GM12878 (cell line): ENCODE results near the gene UNC50. TPM values are rescaled to one million over a fixed set of nuclear protein-coding genes. Genes with fewer than 3 reads are reported as not detected.

ENCODE experiments used
- CHD1 ChIP-seq: IDR thresholded peaks from 2 replicates; pipeline ENCODE4 v1.6.1; 2012; ENCODE audit warnings: low read depth, low read length, improper control_type of control experiment
- DPF2 ChIP-seq: fragments of 450-650 bp; IDR thresholded peaks from 2 replicates; pipeline ENCODE4 v1.6.1; 2017; ENCODE audit warnings: mild to moderate bottlenecking
- E4F1 ChIP-seq: fragments of 450-650 bp; IDR thresholded peaks from 2 replicates; pipeline ENCODE4 v1.6.1; 2018; ENCODE audit warnings: borderline replicate concordance, mild to moderate bottlenecking; ENCODE audit not compliant: partially characterized antibody
- IRF5 ChIP-seq: fragments of 450-650 bp; IDR thresholded peaks from 2 replicates; pipeline ENCODE4 v1.6.1; 2017; ENCODE audit warnings: borderline replicate concordance
- MAX ChIP-seq: IDR thresholded peaks from 2 replicates; pipeline ENCODE4 v1.6.1; 2012; ENCODE audit warnings: low read depth, low read length, improper control_type of control experiment
- NFYA ChIP-seq: IDR thresholded peaks from 2 replicates; pipeline ENCODE4 v1.6.1; 2011; ENCODE audit warnings: low read depth, mild to moderate bottlenecking, low read length, improper control_type of control experiment, borderline replicate concordance
- NR2F1 ChIP-seq: fragments of 450-650 bp; conservative IDR thresholded peaks from 2 replicates; pipeline ENCODE4 v1.6.1; 2017; ENCODE audit warnings: mild to moderate bottlenecking
- NRF1 ChIP-seq: conservative IDR thresholded peaks from 2 replicates; pipeline ENCODE4 v1.6.1; 2011; ENCODE audit warnings: mild to moderate bottlenecking, low read depth, low read length, improper control_type of control experiment
- PML ChIP-seq: IDR thresholded peaks from 2 replicates; pipeline ENCODE4 v1.6.1; 2012; ENCODE audit warnings: low read length, inconsistent platforms
- REST ChIP-seq: IDR thresholded peaks from 2 replicates; pipeline ENCODE4 v1.6.1; 2012; ENCODE audit warnings: mild to moderate bottlenecking, low read depth, low read length
- WRNIP1 ChIP-seq: IDR thresholded peaks from 2 replicates; pipeline ENCODE4 v1.6.1; 2011; ENCODE audit warnings: low read depth, low read length, improper control_type of control experiment, borderline replicate concordance
- ZBED1 ChIP-seq: IDR thresholded peaks from 2 replicates; pipeline ENCODE4 v1.6.1; 2016; ENCODE audit warnings: borderline replicate concordance
- ZBTB4 ChIP-seq: fragments of 450-650 bp; formaldehyde crosslinking; IDR thresholded peaks from 2 replicates; pipeline ENCODE4 v1.4.0; 2022; ENCODE audit warnings: mild to moderate bottlenecking, moderate library complexity
- ZZZ3 ChIP-seq: IDR thresholded peaks from 2 replicates; pipeline ENCODE4 v1.6.1; 2011; ENCODE audit warnings: low read depth; ENCODE audit not compliant: control insufficient read depth, insufficient read length
- polyA plus RNA-seq, 11 experiments: library from polyadenylated mRNA; depleted of rRNA in 4 of 11; unstranded in 6 of 11; stranded (reverse) in 5 of 11; fragments of >200 nt; fragmentation: Nextera tagmentation in 4 of 11; fragmentation: Illumina TruSeq in 1 of 11; extraction: Ambion mirVana in 4 of 11; extraction: Trizol in 1 of 11; gene quantifications; 1 replicate in 1 of 11; 2 replicates in 10 of 11; pipeline versions ENCODE4 v1.2.1 to v1.2.3, GENCODE V29; 2011 to 2016; ENCODE audit warnings: inconsistent platforms in 2 of 11, missing spikeins in 2 of 11, low read depth in 1 of 11
- total RNA-seq, 4 experiments: library from RNA; depleted of rRNA in 3 of 4; stranded (reverse); fragments of >200 nt in 3 of 4; fragmentation: Illumina TruSeq in 1 of 4; extraction: Trizol in 1 of 4; gene quantifications; 2 replicates each; pipeline versions ENCODE4 v1.2.1 to v1.2.3, GENCODE V29; 2013 to 2021

The UNC50 gene
- total and polyA plus RNA-seq, 10 of the 15 experiments (the other 5 are each of a cell fraction or from before 2014, with no cell fraction given) = 25.5 to 76.3 (median 37.8) TPM

GRCh38 chr2:98608116-98608961 lies at the start of gene UNC50, which contains the start of gene COA5 (continued):
- TF ChIP-seq NRF1 (no peak), WRNIP1 (no peak), E4F1 (peak; percentile 28), NR2F1 (peak; percentile 52), MAX (0 out of 2 replicates have a peak, but pooled peaks have one; percentile 56), CHD1 (no peak), ZZZ3 (no peak), IRF5 (no peak), PML (peak; percentile 91; the same call in 1 of the 2 replicates), REST (no peak), NFYA (no peak), ZBED1 (peak; percentile 81), ZBTB4 (CRISPR knock-in tag) (no peak), DPF2 (peak; percentile 69)
